ENCODE measurements around the gene SLC9A1. TPM values are rescaled to one million over a fixed set of nuclear protein-coding genes. Genes with fewer than 3 reads are reported as not detected.

The SLC9A1 gene
- total and polyA plus RNA-seq, 11 donors: 9.4 to 44.9 (median 20.6) TPM

DNA sequence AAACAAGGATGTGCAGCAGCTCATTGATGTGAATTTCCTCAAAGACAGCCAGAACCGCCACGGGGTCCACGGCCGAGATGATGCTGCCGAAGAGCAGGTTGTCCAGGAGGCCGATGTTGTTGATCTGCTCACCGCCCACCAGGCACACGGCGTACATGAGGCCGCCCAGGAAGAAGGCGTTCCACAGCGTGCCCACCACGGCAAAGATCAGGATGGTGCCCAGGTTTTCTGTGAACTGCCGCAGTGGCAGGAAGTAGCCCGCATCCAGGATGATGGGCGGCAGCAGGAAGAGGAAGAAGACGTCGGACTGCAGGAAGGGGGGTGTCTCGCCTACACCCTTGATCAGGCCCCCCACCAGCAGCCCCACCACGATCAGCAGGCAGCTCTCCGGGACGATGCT, 41.1 kb downstream of the SLC9A1 start:
- H3K4me1 ChIP-seq: peaks cover 6 to 81% (median 43%) of the 10 kb centered on the region in 12 donors
- intact Hi-C loops (cut with DNase I): loop anchor here in 2 of 10 donors (5.0 to 10.0 kb wide), 2 partner anchors 38 to 281 kb away; partner anchors contain the start of gene GPR3 (in 1 of the 2)

DNA sequence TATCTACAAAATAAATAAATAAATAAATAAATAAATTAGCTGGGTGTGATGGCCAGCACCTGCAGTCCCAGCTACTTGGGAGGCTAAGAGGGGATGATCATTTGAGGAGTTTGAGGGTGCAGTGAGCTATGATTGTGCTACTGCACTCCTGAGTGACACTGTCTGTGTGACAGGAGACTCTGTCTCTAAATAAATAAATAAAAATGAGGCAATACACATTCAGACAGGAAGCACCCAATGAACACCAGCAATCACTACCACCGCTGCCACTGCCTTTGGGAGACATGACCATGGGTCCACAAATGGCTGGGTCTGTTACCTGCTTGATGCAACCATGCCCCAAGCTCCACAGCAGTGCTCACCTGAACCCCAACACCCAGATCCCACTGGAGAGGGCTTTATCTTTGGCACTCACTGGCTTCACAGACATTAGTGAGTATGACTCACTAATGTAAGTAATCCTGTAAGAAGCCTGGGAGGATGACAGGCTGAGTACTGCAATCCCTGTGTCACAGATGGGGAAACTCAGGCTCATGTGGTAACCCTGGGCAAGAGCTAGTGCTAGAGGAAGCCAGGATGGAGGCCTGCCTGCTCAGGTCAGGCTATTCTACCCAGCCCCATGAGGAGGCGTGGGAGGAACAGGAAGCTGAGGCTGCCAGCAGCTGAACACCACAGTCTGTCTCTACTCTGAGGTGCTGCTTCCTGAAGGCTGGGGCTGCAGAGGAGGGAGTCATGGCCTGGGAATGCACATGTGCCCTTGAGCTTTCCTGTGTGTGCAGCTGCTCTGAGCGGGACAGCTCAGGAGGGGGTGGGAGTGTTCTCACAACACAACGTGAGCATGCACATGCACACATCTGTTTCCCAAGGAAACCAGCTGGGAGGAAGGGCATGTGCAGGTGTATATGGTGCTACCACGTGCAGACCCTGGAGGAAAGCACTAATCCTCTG, 43.0 kb downstream of the SLC9A1 start:
- H3K4me3 ChIP-seq: no peak overlapping the region
- H3K9me3 ChIP-seq: no peaks in the 10 kb centered on the region
- ATAC-seq (peak; percentile 58 to 95 (median 94)), DNase-seq (peak; percentile 79 to 92 (median 82))
- 33 to 57% (median 46%) methylated on average over 5 of the region's 5 CpGs for WGBS, 4 donors
- H3K27ac ChIP-seq: peak overlapping the region in 9 of 12 donors; percentile 25 to 80 (median 54)
- peaks cover 0 to 14% (median 7%) of the 10 kb centered on the region in 9 donors for H3K36me3 ChIP-seq
- TF ChIP-seq, protein P1, sequence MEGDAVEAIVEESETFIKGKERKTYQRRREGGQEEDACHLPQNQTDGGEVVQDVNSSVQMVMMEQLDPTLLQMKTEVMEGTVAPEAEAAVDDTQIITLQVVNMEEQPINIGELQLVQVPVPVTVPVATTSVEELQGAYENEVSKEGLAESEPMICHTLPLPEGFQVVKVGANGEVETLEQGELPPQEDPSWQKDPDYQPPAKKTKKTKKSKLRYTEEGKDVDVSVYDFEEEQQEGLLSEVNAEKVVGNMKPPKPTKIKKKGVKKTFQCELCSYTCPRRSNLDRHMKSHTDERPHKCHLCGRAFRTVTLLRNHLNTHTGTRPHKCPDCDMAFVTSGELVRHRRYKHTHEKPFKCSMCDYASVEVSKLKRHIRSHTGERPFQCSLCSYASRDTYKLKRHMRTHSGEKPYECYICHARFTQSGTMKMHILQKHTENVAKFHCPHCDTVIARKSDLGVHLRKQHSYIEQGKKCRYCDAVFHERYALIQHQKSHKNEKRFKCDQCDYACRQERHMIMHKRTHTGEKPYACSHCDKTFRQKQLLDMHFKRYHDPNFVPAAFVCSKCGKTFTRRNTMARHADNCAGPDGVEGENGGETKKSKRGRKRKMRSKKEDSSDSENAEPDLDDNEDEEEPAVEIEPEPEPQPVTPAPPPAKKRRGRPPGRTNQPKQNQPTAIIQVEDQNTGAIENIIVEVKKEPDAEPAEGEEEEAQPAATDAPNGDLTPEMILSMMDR (IDR thresholded peaks at IDR 0.05): peak in 6 of 12 donors; percentile 16 to 37 (median 22)
- peak in 1 of 2 donors; percentile 21 for TF ChIP-seq POLR2A (IDR thresholded peaks at IDR 0.05)
- no peaks in the 10 kb centered on the region for H3K27me3 ChIP-seq
- intact Hi-C loops (cut with DNase I): loop anchor here in 3 of 10 donors (1.0 to 10.0 kb wide), 3 partner anchors 40 to 283 kb away; partner anchors contain the start of genes GPR3 (in 1 of the 3) and SLC9A1 (in 1 of the 3)
- peaks cover 0 to 64% (median 26%) of the 10 kb centered on the region in 12 donors for H3K4me1 ChIP-seq

More for the DNA sequence above, 41.1 kb downstream of the SLC9A1 start:
- H3K36me3 ChIP-seq: peaks cover 0 to 12% (median 7%) of the 10 kb centered on the region in 9 donors
- WGBS, 4 donors: 79 to 85% (median 84%) methylated on average over 16 to 22 of the region's 22 CpGs
- no peak for ATAC-seq
- TF ChIP-seq, protein P1 (IDR thresholded peaks at IDR 0.05): no peak
- no peak for TF ChIP-seq POLR2A (IDR thresholded peaks at IDR 0.05)
- H3K27me3 ChIP-seq: no peaks in the 10 kb centered on the region
- no peak for DNase-seq
- no peak overlapping the region for H3K27ac ChIP-seq
- H3K4me3 ChIP-seq: no peak overlapping the region
- no peaks in the 10 kb centered on the region for H3K9me3 ChIP-seq

- no peaks in the 10 kb centered on the region for H3K9me3 ChIP-seq
- H3K36me3 ChIP-seq: peaks cover 0 to 38% (median 26%) of the 10 kb centered on the region in 9 donors
- intact Hi-C loops (cut with DNase I): loop anchor here in 5 of 10 donors (10.0 kb wide), 4 partner anchors 46 to 286 kb away; partner anchors contain the start of genes GPR3 (in 2 of the 5), SLC9A1 (in 2 of the 5) and CD164L2 (in 1 of the 5)
- H3K4me3 ChIP-seq: no peak overlapping the region
- WGBS, 4 donors: 94 to 95% (median 94%) methylated on average over 23 of the region's 23 CpGs
- H3K4me1 ChIP-seq: peaks cover 0 to 43% (median 14%) of the 10 kb centered on the region in 12 donors
- TF ChIP-seq, protein P1 (IDR thresholded peaks at IDR 0.05): peak in 4 of 12 donors; percentile 8 to 23 (median 10)
- no peak for TF ChIP-seq POLR2A (IDR thresholded peaks at IDR 0.05)
- ATAC-seq (no peak), DNase-seq (no peak)
- H3K27ac ChIP-seq: no peak overlapping the region
- no peaks in the 10 kb centered on the region for H3K27me3 ChIP-seq
These were observed 45.7 kb downstream of the SLC9A1 start for GRCh38 chr1:27109103-27109822.
